ENCODE data around the gene TJAP1.
"Not testable (repeated sequence)": the region's sequence is repeated elsewhere in the genome, so short reads cannot be mapped to it uniquely, and the experiment has no call there.

Gene TJAP1

DNA sequence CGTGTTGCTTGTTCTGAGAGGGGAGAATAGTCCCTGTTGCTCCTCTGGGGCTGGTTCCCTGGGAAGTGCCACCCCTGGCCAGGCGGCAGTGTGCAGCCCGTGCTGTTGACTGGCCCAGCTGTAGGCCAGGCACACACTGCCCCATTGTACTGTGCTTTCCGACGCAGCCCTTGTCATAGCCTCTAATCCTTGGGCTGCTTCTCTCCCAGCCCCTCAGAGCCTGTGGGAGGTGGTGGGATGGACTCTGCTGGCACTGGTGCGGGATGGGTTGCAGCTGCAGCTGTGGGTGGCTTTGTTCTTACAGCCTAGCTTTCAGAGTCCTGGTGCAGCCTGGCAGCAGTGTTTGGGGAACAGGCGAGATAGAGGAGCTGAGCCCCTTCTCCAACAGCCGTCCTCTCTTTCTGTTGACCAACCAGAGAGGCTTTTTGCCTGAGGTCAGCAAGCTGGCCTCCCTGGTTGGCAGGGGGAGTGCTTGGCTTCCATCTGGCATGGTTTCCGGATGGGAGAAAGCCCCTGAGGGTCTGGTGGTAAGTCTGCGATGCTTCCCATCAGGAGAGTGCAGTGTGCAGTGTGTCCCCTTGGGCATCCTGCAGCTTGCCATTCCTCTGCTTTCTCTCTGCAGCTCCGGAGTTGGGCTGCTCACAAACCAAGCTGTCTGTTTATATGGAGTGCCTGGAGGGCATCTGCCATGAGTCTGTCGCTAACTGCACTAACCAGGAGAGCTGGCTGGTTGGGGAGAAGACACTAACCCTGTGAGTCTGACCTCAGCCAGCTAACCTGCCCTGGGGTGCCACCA, 12.1 kb downstream of the TJAP1 start:
- DNase-seq: no peak

DNA sequence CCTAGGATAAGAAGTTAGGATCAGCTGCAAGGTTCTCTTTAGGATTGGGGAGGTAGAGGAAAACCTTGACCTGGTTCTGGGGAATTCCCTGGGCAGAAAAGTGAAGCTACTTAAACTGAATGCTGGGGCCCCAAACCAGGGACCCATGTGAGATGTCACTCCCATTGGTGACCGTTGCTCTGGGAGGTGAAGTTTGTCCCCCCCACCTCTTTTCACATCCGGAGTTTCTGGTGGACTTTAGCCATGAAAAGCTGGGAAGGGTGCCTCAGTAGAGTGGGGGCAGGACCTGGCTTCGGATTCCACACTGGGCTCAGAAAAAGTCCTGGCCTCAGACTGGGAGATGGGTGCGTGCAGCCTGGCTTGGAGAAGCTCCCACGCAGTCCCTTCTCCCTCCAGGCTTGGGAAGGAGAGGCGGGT, 13.2 kb downstream of the TJAP1 start:
- DNase-seq: no peak

DNA sequence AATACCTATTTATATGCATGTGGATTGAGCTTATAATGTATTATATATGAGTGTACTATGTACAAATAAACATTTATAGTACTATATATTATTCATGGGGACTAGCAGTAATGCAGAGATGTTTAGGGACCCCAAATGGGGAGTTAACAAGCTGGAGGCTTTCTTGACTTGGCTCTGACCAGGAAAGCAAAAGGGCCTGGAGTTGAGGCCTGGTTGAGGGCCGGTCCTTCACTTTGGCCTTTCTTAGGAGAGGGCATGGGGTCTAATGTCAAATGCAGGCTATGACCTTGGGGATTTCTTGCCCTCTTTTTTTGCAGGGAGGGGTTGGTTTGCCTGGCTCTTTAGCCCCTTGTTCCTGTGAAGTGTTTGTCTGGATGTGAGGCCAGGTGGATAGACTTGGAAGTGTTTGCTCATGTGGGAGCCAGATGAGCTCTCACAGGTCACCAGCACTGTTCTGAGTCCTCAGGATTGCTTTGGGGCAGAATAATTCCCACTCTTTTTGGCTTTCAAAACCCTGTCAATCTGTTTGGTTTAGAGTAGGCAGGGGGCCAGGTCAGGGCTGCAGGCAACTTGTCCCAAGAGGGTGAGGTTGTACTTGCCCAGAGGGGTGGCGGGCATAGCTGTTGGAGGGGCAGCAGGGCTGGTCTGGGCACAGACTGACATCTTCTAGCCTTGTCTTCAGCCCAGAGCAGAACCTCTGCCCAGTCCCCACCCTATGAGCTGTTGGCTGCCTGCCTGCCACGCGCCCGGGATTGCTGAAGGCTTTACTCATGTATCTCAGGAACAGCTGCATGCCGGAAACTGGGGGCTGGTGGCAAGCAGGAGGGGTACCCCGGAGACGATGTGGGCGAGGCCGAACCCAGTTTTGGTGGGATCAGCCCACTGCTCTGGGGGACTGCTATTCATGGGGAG, 14.6 kb downstream of the TJAP1 start:
- DNase-seq: no peak

DNA sequence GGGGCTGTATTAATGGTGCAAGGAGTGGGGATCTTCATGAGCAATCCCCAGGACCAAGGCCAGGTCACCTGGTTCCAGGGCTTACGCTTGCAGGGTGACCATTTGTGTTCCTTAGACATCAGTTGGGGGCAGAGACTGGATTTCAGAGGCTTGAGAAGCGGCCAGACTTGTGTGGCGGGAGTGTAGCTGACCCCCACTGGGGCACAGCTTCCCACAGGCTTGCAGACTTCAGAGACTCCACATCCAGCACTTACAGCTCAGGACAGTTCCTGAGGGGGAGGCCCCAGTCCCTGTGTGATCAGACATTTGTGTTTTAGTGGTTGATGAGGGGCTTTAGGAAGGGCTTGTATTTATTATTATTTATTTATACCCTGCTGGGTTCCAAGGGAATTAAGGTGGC, 15.3 kb downstream of the TJAP1 start:
- DNase-seq: no peak

DNA sequence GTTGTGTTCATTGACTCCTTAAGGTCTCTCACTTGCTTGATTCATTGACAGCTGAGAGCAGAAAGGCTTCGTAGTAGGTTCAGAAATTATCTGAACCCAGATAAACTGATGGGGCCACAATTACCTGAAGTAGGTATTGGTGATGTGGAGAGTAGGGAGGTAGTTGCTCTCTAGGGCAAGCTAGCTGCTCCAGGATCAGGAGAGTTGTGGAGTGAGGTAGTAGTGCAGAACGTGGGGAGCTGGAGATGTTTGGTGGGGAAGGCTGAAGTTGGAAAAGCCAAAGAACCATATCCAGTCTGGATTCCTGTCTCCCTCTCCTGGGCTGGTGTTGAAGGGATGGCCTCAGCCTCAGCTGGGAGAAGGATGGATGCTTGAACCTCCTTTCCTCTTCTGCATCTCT, 15.9 kb downstream of the TJAP1 start:
- no peak for DNase-seq

DNA sequence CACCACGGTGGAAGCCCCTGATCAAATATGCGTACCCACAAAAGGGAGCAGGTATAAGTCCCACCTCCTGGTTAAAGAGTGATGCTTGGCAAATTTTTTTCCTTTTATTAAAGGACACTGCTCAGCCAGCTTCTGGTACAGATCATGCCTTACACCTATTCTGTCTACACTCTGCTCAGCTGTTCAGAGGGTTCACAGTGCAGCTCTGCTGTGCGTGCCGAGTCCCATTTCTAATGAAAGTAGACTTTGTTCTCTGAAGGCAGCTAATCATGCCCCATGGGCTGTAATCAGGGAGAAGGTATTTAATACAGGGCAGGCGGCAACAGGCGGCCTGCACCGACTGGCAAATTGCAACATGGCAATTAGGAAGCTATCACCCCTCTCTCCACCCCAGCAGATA, 16.5 kb downstream of the TJAP1 start:
- DNase-seq: no peak

DNA sequence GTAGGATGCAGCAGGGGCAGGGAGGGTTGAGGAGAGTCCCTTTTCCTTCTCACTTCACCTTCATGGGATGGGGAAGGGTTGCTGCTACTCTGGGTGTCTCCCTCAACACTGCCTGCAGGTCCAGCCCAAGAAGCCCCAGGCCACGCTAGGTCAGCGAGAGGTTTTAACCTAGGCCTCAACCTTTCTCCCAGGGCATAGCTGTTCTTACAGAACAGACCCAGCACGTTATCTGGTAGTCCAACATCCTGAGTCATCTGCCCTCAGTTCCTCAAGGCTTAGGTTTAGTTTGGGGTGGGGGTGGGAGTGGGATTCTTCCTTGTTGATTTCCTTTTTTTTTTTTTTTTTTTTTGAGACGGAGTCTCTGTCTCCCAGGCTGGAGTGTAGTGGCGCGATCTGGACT, 17.0 kb downstream of the TJAP1 start:
- DNase-seq: no peak

DNA sequence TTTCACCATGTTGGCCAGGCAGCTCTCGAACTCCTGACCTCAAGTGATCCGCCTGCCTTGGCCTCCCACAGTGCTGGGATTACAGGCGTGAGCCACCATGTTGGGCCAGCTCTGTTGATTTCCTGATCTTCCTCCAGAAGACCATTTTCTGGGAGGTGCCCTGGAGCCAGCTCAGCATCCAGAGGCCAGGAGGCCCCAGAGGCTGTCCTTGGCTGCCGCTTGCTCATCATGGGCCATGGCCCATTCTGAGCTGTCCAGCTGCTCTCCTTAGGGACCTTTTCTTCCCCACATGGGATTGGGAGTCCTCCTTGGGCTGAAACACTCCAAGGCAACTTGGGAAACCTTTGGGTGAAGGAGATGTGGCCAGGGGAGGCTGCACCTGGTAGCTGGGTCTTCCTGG, 17.4 kb downstream of the TJAP1 start:
- DNase-seq: no peak

DNA sequence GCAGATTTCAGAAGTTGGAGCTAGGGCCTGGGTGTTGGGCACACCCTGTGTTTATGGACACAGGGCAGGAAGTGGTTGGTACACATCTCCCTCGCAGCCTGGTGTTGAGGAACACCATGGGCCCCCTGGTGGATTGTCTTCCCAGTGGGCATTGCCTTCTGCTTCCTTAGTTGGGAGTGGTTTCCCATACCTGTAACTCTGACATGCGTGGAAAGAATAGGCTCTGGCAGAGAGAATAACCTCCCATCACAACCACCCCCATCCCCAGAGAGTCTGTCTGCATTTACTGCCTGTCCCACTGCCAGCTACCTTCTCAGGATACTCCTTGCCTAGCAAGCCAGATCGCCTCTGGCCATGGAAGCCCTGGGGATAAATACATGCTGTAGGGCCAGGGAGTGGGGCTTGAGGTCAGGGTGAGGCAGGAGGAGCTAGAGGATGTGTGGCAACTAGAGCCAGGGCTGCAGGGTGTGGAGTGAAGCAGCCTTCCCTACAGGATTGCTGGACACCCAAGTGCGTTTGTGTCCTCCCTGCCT, 18.1 kb downstream of the TJAP1 start:
- DNase-seq: no peak

DNA sequence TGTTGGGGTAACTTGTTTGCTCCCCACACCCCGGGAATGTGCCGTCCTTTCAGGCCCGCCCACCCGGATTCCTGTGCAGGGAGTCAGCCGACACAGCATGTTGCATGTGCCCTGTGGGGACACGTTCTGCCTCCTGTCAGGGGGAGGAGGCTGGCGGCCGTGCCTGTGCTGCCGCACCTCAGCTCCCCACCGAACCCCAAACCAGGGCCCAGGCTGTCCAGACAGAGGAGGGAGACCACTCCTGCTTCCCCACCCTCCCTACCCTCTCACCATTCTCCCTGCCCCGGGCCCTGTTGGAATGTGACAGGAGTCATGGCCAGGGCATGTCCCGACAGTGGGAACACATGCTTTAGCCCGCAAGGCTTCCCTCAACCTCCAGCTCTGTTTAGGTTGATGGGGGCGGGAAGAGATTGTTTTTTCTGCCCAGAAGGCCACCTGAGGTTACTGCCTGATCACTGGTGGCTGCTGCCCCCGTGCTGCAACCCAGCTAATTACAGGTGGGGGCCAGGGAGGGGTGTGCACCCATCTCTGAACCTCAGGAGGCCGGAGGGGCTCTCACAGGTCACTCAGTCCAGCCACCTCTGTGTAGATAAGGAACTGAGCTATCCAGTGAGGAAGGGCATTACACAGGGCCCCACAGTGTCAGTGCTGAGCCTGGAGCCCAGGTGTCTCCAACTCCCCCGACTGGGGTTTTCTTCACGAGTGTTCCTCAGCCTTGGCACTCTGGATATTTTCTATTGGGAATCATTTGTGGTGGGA, 19.2 kb downstream of the TJAP1 start:
- DNase-seq: no peak

DNA sequence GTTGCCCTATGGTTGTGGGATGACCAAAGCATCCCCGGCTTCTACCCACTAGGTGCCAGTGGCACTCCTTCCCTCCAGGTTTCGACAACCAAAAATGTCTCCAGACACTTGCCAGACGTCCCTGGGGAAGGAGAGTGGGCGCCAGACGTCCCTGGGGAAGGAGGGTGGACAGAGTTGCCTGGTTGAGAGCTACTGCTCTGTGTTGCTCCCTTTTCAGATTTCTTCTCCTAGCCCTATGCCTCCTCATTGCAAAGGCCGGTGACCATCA, 19.7 kb downstream of the TJAP1 start:
- no peak for DNase-seq

DNA sequence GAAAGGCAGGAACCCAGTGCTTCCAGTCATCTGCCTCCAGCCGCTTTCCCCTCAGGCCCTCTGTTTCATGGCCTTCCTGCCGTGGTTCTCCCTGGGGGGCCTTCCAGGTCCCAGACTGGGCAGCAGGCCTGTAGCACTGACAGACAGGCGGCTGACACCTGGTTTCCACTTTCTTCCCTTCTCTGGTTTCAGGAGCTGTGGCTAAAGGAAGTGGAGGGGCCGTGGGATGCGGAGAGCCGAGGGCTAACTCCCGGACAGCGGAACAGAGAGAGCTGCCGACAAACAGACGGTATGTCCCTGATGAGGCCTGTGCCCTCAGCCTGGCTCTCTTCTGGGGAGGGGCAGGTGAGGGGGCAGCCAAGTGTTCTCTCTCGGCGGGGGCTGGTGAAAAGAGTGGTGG, 20.3 kb downstream of the TJAP1 start:
- no peak for DNase-seq

DNA sequence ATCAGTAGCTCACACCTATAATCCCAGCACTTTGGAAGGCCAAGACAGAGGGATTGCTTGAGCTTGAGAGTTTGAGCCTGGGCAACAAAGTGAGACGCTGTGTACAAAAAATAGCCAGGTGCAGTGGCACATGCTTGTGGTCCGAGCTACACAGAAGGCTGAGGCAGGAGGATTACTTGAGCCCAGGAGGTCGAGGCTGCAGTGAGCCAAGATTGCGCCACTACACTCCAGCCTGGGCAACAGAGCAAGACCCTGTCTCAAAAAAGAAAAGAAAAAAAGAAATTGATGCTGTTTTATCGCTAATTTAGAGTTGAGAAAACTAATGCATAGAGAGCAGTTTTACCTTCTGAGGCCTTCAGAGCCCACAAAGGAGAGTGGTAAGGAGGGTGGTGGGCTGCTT, 20.9 kb downstream of the TJAP1 start:
- DNase-seq: not testable (repeated sequence)

DNA sequence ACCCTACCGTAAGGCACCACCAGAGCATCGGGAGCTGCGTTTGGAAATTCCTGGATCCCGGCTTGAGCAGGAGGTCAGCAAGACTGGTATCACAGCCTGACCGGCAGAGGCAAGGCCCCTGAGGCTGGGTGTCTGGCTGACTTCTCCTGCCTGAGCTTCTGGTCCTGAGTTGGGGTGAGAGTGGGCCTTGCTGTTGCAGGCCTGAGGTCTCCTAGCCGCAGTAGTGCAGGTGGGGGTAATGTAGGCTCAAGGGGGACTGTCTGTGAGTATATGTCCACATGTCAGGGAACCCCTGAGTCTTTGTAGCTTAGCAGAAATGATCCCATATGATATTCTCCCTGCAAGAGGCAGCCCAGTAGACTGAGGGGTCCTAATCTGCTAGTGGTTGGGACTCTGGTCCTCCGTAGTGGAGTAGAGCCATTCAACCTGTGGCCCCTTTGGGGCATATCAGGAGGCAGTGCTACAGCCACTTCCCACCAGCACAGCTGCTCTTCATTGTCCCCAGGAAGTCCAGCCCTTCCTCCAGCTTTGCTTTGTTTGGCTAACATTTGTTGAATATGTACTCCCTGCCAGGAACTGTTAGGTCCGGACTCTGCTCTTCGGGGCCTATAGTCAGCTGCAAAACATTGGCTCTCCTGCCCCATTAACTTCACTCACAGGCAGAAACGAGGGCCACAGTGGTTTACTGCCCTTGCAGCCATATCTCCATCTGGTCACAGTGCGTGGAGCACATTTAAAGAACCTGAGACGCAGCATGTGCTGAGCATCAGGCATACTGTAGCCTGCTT, 21.9 kb downstream of the TJAP1 start:
- DNase-seq: no peak

DNA sequence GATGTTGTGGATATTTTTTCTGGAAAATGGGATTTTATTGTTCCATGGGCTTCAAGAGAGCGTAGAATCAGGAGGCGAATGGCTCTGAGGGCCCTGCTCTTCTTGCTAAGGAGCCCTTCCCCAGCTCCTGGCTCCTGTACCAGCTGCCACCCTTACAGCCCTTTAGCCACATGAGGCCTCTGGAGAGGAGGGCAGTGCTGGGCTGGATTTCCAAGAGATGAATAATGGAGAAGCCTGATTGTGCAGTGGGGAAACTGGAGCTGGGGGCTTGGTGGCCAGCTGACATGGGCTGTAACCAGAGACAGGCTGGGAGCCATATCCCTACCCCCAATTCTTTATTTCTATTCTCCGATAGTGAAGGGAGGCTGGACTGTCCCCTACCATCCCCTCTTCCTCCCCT, 23.6 kb downstream of the TJAP1 start:
- DNase-seq: no peak

DNA sequence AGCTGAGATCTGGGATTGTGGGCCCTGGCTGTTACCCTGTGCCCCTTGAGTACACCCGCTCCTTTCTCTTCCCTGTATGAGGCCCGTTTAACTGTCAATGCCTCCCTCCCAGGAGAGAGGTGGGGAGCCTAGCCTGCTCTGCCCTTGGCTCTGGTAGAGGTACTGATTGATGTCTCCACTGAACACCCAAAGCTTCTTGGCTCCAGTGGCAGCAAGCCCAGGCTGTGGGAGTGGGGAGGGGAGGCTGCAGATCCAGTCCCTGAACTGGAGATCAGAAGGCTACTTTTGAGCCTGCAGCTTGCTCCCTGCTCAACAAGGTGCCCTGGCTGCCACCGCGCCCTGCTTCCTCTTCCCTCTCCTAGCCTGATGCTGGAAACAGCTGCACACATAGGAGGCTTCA, 25.3 kb downstream of the TJAP1 start:
- no peak for DNase-seq

DNA sequence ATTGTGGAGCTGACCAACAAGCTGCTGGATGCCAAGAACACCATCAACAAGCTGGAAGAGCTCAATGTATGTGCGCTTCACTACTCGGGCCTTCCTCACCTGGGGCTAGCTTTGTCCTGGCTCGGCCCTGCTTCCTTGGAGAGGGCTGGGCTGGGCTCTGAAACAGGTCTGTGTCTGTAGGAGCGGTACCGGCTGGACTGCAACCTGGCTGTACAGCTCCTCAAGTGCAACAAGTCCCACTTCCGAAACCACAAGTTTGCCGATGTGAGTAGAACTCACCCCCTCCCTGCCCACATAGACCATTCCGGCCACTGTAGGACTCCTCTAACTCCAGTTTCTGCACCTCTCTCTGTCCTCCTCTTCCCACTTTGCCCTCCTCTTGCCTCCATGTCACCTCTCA, 26.1 kb downstream of the TJAP1 start:
- no peak for DNase-seq

DNA sequence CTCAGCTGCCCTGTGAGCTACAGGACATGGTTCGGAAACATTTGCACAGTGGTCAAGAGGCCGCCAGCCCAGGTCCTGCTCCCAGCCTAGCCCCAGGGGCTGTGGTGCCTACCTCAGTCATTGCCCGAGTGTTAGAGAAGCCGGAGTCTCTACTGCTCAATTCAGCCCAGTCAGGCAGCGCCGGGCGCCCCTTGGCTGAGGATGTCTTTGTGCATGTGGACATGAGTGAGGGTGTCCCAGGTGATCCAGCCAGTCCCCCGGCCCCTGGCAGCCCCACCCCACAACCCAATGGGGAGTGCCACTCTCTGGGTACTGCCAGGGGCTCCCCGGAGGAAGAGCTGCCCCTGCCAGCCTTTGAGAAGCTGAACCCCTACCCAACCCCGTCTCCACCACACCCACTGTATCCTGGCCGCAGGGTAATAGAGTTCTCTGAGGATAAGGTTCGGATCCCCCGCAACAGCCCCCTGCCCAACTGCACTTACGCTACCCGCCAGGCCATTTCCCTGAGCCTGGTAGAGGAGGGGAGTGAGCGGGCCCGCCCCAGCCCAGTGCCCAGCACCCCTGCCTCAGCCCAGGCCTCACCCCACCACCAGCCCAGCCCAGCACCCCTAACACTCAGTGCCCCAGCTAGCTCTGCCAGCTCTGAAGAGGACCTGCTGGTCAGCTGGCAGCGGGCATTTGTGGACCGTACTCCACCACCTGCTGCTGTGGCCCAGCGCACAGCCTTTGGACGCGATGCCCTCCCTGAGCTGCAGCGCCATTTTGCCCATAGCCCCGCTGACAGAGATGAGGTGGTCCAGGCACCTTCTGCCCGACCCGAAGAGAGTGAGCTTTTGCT, 27.6 kb downstream of the TJAP1 start:
- DNase-seq: no peak

DNA sequence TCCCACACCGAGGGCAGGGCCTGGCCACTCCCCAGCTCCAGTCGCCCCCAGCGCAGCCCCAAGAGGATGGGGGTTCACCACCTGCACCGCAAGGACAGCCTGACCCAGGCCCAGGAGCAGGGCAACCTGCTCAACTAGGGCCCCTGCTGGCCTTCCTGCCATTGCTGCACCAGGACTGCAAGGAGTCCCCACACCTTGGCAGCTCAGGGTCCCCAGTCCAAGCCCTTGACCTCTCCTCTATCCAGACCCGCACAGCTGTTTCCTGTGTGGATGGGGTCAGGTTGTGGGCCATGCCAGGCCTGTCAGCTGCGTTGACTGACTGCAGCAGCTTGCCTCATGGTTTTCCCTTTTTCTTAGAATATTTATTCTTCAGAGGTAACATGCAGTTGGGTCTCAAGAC, 28.3 kb downstream of the TJAP1 start:
- DNase-seq: no peak

DNA sequence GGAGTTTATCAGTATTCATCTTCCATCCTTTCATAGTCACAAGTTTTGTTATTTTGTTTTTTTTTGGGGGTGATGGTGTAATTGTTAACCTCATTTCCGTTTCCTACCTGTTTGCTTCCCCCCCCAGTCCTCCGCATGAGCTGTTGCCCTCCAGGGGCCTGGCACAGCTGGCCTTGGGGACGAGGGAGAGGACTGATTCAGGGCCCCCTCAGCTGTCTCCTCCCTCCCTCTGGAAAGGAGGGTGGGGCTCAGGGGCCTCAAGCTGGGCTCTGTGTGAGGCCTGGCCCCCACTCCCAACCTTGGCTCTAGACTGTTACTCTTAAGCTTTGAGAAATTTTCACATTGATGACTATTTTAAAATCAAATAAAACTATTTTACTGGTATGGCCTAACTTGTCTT, 28.8 kb downstream of the TJAP1 start:
- no peak for DNase-seq

DNA sequence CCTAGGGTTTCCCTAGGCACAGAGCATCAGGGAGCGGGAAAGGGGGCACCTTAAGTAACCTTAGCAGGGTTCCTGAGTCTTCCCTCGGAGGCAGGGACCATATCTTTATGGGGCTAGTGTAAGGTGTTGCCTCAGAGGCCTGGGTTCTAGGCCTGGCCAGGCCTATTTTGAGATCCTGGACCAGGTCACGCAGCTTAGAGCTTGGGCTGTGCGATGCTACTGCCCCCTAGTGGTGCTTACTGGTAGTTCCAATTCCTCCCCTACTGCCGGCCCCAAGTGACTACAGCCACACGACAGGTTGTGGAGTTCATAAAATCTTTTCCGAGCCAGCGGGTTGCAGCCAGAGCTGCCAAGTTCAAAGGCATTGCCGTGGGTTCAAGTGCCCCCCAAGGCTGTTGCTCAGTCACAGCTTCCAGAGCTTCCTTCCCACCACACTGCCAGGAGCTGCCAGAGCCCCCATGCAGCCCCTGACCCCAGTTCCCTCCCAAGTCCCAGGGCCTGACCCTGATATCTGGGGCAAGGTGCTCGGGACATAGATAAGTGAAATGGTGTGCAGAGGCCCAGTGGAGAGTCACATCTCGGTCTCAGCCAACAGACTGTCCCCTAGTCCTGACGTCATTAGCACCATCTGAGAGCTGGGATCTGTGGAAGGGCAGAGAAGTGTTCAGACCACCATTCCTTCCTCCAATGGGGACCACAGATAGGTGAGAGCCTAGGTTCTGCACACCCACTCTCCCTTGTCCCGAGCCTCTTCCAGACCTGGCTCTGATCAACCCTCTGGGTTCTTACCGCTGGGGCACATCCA, 29.5 kb downstream of the TJAP1 start:
- peak; percentile 86 to 87 for DNase-seq

Data from activated T-cell treated with anti-CD3 and anti-CD28 coated beads, Interleukin-2, amount 50 U/mL, for 48 hours (primary cell).